HL-60 (cell line): Measurements from ENCODE around the gene SLC5A9.
"Not testable (repeated sequence)": the region's sequence is repeated elsewhere in the genome, so short reads cannot be mapped to it uniquely, and the experiment has no call there.

Experiments used
- DNase-seq, 2 experiments: peaks; one replicate each; pipeline ENCODE4 v3.0.0-alpha.2; 2010 to 2020; ENCODE audit warnings: low read depth in 1 of 2, low spot score in 1 of 2
- H3K27ac ChIP-seq: fragments of 250-450 bp; sonication (Bioruptor Pico); replicated peaks from 2 replicates; pipeline ENCODE4 v1.5.1; 2020; ENCODE audit warnings: mild to moderate bottlenecking, moderate library complexity
- H3K27me3 ChIP-seq: fragments of 250-450 bp; sonication (Bioruptor Pico); 2 replicates; pipeline ENCODE4 v1.5.1; 2021; ENCODE audit warnings: mild to moderate bottlenecking, moderate library complexity; ENCODE audit not compliant: insufficient read depth, poor library complexity, severe bottlenecking
- H3K4me3 ChIP-seq: replicated peaks from 2 replicates; pipeline ENCODE4 v1.5.1; 2011; ENCODE audit warnings: mild to moderate bottlenecking, control low read depth, low read length; ENCODE audit not compliant: insufficient read depth
- GABPA ChIP-seq: IDR thresholded peaks from 2 replicates; pipeline ENCODE4 v1.6.1; 2012; ENCODE audit warnings: low read depth
- POLR2AphosphoS5 ChIP-seq: IDR thresholded peaks from 2 replicates; pipeline ENCODE4 v1.6.1; 2012; ENCODE audit warnings: low read depth
- REST ChIP-seq: IDR thresholded peaks from 2 replicates; pipeline ENCODE4 v1.6.1; 2012; ENCODE audit warnings: low read depth; ENCODE audit not compliant: insufficient replicate concordance
- SPI1 ChIP-seq: IDR thresholded peaks from 2 replicates; pipeline ENCODE4 v1.6.1; 2012; ENCODE audit warnings: low read depth, mild to moderate bottlenecking, borderline replicate concordance
- TF ChIP-seq, protein P1 (sequence below): IDR thresholded peaks from one replicate; pipeline ENCODE4 v1.5.1; 2011; ENCODE audit warnings: low read length, control low read depth, inconsistent platforms; ENCODE audit not compliant: insufficient read depth

SLC5A9 gene

DNA sequence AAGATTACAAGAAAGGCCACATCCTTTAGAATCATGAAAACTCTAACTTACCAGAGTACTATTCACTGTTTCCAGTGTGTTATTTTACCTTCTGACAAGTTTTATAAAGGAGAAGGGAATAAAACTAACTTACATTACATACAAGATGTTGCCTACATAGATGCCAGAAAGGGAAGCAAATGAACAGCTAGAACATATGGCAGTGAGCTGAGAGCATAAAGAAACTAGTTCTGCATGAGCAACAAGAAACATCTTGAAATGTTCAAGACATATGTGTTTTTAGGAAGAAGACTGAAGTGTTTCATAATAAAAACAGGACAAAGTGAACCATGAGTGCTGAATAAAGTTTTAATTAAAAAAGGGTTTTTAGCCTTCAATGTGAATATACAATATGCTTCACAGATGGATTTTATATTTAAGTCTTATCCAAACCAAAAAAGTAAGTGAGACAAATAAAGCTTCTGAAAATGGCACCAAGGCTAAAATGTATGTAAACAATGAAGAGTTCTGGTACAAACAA is 39.4 kb downstream of the SLC5A9 start:
- no peak for TF ChIP-seq GABPA
- no peak for TF ChIP-seq REST
- TF ChIP-seq POLR2AphosphoS5 = no peak
- no peak for TF ChIP-seq SPI1
- TF ChIP-seq, protein P1, sequence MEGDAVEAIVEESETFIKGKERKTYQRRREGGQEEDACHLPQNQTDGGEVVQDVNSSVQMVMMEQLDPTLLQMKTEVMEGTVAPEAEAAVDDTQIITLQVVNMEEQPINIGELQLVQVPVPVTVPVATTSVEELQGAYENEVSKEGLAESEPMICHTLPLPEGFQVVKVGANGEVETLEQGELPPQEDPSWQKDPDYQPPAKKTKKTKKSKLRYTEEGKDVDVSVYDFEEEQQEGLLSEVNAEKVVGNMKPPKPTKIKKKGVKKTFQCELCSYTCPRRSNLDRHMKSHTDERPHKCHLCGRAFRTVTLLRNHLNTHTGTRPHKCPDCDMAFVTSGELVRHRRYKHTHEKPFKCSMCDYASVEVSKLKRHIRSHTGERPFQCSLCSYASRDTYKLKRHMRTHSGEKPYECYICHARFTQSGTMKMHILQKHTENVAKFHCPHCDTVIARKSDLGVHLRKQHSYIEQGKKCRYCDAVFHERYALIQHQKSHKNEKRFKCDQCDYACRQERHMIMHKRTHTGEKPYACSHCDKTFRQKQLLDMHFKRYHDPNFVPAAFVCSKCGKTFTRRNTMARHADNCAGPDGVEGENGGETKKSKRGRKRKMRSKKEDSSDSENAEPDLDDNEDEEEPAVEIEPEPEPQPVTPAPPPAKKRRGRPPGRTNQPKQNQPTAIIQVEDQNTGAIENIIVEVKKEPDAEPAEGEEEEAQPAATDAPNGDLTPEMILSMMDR = no peak
- no peak overlapping the region for H3K27ac ChIP-seq
- DNase-seq = no peak

GRCh38 chr1:48263041-48263440 is 40.5 kb downstream of the SLC5A9 start:
- Histone ChIP-seq H3K27ac (no peak overlapping the region), H3K4me3 (no peak overlapping the region), H3K27me3 (no peaks in the 10 kb centered on the region)
- TF ChIP-seq, protein P1 = no peak
- no peak for TF ChIP-seq REST
- no peak for TF ChIP-seq POLR2AphosphoS5
- TF ChIP-seq SPI1 = no peak
- TF ChIP-seq GABPA = no peak
- DNase-seq = no peak

More for the DNA sequence above, 39.4 kb downstream of the SLC5A9 start:
- Histone ChIP-seq H3K27me3 (no peaks in the 10 kb centered on the region), H3K4me3 (no peak overlapping the region)

DNA sequence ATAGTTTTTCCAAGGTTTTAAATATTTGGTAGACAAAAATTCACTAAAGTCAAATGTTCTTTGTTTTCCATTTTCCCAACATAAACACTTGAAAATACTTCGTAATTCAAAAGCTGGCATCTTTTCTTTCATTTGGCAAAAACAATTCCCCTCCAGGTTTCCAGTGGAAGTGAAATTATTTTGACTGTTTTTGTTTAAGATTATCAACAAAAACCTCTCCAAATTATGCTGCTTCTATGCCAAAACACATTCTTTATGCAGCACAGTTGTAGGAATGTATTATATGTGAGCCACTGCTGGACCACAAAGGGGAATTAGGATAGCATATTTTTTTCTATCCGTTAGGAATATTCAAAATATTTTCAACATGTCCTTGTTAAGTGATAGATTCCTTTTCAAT is 44.1 kb downstream of the SLC5A9 start:
- Histone ChIP-seq H3K27ac (no peak overlapping the region), H3K4me3 (no peak overlapping the region), H3K27me3 (no peaks in the 10 kb centered on the region)
- DNase-seq = no peak
- TF ChIP-seq SPI1 = no peak
- TF ChIP-seq, protein P1 = no peak
- TF ChIP-seq POLR2AphosphoS5 = no peak
- TF ChIP-seq REST = no peak
- TF ChIP-seq GABPA = no peak

DNA sequence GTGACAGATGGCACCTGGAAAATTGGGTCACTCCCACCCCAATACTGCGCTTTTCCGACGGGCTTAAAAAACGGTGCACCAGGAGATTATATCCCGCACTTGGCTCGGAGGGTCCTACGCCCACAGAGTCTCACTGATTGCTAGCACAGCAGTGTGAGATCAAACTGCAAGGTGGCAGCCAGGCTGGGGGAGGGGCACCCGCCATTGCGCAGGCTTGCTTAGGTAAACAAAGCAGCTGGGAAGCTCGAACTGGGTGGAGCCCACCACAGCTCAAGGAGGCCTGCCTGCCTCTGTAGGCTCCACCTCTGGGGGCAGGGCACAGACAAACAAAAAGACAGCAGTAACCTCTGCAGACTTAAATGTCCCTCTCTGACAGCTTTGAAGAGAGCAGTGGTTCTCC is 54.9 kb downstream of the SLC5A9 start:
- H3K27me3 ChIP-seq, DNase-seq, H3K27ac ChIP-seq, H3K4me3 ChIP-seq: not testable (repeated sequence)

DNA sequence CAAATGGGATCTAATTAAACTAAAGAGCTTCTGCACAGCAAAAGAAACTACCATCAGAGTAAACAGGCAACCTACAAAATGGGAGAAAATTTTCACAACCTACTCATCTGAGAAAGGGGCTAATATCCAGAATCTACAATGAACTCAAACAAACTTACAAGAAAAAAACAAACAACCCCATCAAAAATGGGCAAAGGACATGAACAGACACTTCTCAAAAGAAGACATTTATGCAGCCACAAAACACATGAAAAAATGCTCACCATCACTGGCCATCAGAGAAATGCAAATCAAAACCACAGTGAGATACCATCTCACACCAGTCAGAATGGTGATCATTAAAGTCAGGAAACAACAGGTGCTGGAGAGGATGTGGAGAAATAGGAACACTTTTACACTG is 59.8 kb downstream of the SLC5A9 start:
- H3K4me3 ChIP-seq, H3K27ac ChIP-seq, H3K27me3 ChIP-seq, DNase-seq: not testable (repeated sequence)
